ACHN (cell line): ENCODE measurements around the gene DNAJC9.
"Not testable (repeated sequence)": the region's sequence is repeated elsewhere in the genome, so short reads cannot be mapped to it uniquely, and the experiment has no call there.

Experiments used
- DNase-seq: peaks from one replicate; pipeline ENCODE4 v3.0.0-alpha.2; 2015
- in situ Hi-C: cut with HindIII; loops from 2 replicates; pipeline ENCODE4 v1.10.0; 2017; ENCODE audit warnings: low sequenced_read_pairs, low pct_ligation_motif_present, low pct_unique_long_range_greater_than_20kb

The DNAJC9 gene

GRCh38 chr10:73246646-73247508 is at the start of gene DNAJC9:
DNAJC9 (minus strand) TSS chr10:73247255; CDS start chr10:73247189, 66 bp downstream.
- peak; percentile 95 for DNase-seq
- in situ Hi-C loops = no loop called here

GRCh38 chr10:73293461-73293860 is 46.4 kb upstream of the DNAJC9 start:
- no peak for DNase-seq
- in situ Hi-C loops = no loop called here

- no peak for DNase-seq
- in situ Hi-C loops = no loop called here
Observed at GRCh38 chr10:73289958-73290357, 42.9 kb upstream of the DNAJC9 start.

- no peak for DNase-seq
- in situ Hi-C loops = no loop called here
Observed at GRCh38 chr10:73287441-73287840, 40.4 kb upstream of the DNAJC9 start.

GRCh38 chr10:73281097-73281496 is 34.0 kb upstream of the DNAJC9 start:
- in situ Hi-C loops = no loop called here
- no peak for DNase-seq

- DNase-seq = no peak
- in situ Hi-C loops = no loop called here
Observed at GRCh38 chr10:73264423-73264822, 17.4 kb upstream of the DNAJC9 start.

- in situ Hi-C loops = no loop called here
Observed at GRCh38 chr10:73263693-73264347, 16.8 kb upstream of the DNAJC9 start.

GRCh38 chr10:73262880-73263555 is 16.0 kb upstream of the DNAJC9 start:
- in situ Hi-C loops = no loop called here
- no peak for DNase-seq

More at GRCh38 chr10:73263693-73264347, 16.8 kb upstream of the DNAJC9 start:
- DNase-seq = peak; percentile 63

GRCh38 chr10:73262105-73262730 is 15.2 kb upstream of the DNAJC9 start:
- in situ Hi-C loops = no loop called here

GRCh38 chr10:73261362-73261995 is 14.4 kb upstream of the DNAJC9 start:
- in situ Hi-C loops = no loop called here
- DNase-seq = no peak

More at GRCh38 chr10:73262105-73262730, 15.2 kb upstream of the DNAJC9 start:
- peak; percentile 95 for DNase-seq

- DNase-seq, in situ Hi-C loops: not testable (repeated sequence)
Observed at GRCh38 chr10:73258612-73259011, 11.6 kb upstream of the DNAJC9 start.

GRCh38 chr10:73253225-73253555 is 6.1 kb upstream of the DNAJC9 start:
- in situ Hi-C loops = no loop called here
- peak; percentile 40 for DNase-seq

GRCh38 chr10:73252445-73253224 is 5.6 kb upstream of the DNAJC9 start, which contains the start of gene MRPS16:
MRPS16 (minus strand) TSS chr10:73252644; CDS start chr10:73252482, 162 bp downstream.
- in situ Hi-C loops = no loop called here
- peak; percentile 98 for DNase-seq

- in situ Hi-C loops = no loop called here
- peak; percentile 82 for DNase-seq
Observed at GRCh38 chr10:73251683-73252444, 4.8 kb upstream of the DNAJC9 start.

GRCh38 chr10:73248259-73248724 is 1.2 kb upstream of the DNAJC9 start:
- in situ Hi-C loops = no loop called here
- DNase-seq = no peak

GRCh38 chr10:73247509-73248258 is 629 bp upstream of the DNAJC9 start:
- no peak for DNase-seq
- in situ Hi-C loops = no loop called here
